HFFc6 (cell line): Measurements from ENCODE around the gene HEBP1. TPM values are rescaled to one million over a fixed set of nuclear protein-coding genes. Genes with fewer than 3 reads are reported as not detected.

Source experiments
- DNase-seq: peaks from one replicate; pipeline ENCODE4 v3.0.0-alpha.2; 2018
- H3K27ac Mint-ChIP-seq: 2 replicates; pipeline ENCODE4 v1.8.0; 2020; ENCODE audit warnings: mild to moderate bottlenecking, mixed read lengths
- H3K27me3 Mint-ChIP-seq: 2 replicates; pipeline ENCODE4 v1.8.0; 2021; ENCODE audit warnings: mild to moderate bottlenecking, moderate library complexity, mixed read lengths; ENCODE audit not compliant: insufficient read depth
- H3K36me3 Mint-ChIP-seq: 2 replicates; pipeline ENCODE4 v1.8.0; 2021; ENCODE audit warnings: low read depth, mixed read lengths
- H3K4me1 Mint-ChIP-seq: 2 replicates; pipeline ENCODE4 v1.8.0; 2020; ENCODE audit warnings: low read depth, mixed read lengths
- H3K4me3 Mint-ChIP-seq: 2 replicates; pipeline ENCODE4 v1.8.0; 2020; ENCODE audit warnings: mild to moderate bottlenecking, moderate library complexity, mixed read lengths
- H3K9me3 Mint-ChIP-seq: 2 replicates; pipeline ENCODE4 v1.8.0; 2020; ENCODE audit warnings: mild to moderate bottlenecking, mixed read lengths
- CTCF ChIP-seq: fragments of 200-600 bp; sonication (generic); IDR thresholded peaks from 2 replicates; pipeline ENCODE4 v1.5.0; 2021; ENCODE audit warnings: antibody characterized with exemption, mild to moderate bottlenecking
- total RNA-seq, 6 experiments: library from RNA; stranded (reverse); fragmentation: NEBNext Ultra II Directional; extraction: Animal tissue kit (Norgen Biotek cat#: 25700); gene quantifications; 2 replicates in 1 of 6; 3 replicates in 5 of 6; pipeline ENCODE4 v1.2.3, GENCODE V29; 2021

The HEBP1 gene
- total RNA-seq, 6 experiments from 2014 or later, result 65.0 to 100 (median 70.8) TPM

GRCh38 chr12:12925388-12925787 is 74.7 kb downstream of the HEBP1 start:
- peak overlapping the region; percentile 12; the same call in 1 of the 2 replicates for H3K4me3 Mint-ChIP-seq
- TF ChIP-seq CTCF, result no peak
- H3K9me3 Mint-ChIP-seq, result no peaks in the 10 kb centered on the region
- peaks cover 7% of the 10 kb centered on the region for H3K27me3 Mint-ChIP-seq
- peaks cover 53% of the 10 kb centered on the region for H3K4me1 Mint-ChIP-seq
- peak overlapping the region; percentile 47 for H3K27ac Mint-ChIP-seq
- H3K36me3 Mint-ChIP-seq, result peaks cover 36% of the 10 kb centered on the region
- DNase-seq, result no peak

Other genes starting within 250 kb of the HEBP1 start
- gene APOLD1, start 214.6 kb downstream of the HEBP1 start, total RNA-seq, result 1 to 10 TPM; 5.0 to 8.6 (median 6.6) TPM
- 10 to 100 TPM; 87.6 to 97.3 (median 94.2) TPM for gene DDX47, start 186.9 kb downstream of the HEBP1 start, total RNA-seq
- 100 to 1,000 TPM; 206 to 371 (median 280) TPM for gene GPRC5A, start 108.7 kb downstream of the HEBP1 start, total RNA-seq
- not detected for gene GPRC5D, start 48.1 kb downstream of the HEBP1 start, total RNA-seq
- 1 to 10 TPM; 3.0 to 4.6 (median 3.7) TPM for gene FAM234B, start 44.1 kb upstream of the HEBP1 start, total RNA-seq
- 1 to 10 TPM in 2 of 6 experiments, under 1 TPM in 4; 0.48 to 1.0 (median 0.75) TPM for gene GSG1, start 103.4 kb upstream of the HEBP1 start, total RNA-seq
- 100 to 1,000 TPM; 217 to 417 (median 356) TPM for gene EMP1, start 196.5 kb upstream of the HEBP1 start, total RNA-seq